LNCaP clone FGC (cell line): Measurements from ENCODE around the gene EVA1A.

Source experiments
- DNase-seq: peaks from one replicate; pipeline ENCODE4 v3.0.0-alpha.2; 2011; ENCODE audit warnings: low read depth
- H3K4me3 ChIP-seq: 2 replicates; pipeline ENCODE4 v1.5.1; 2011; ENCODE audit warnings: mild to moderate bottlenecking, low read depth, low read length, control low read depth
- CTCF ChIP-seq: IDR thresholded peaks from 2 replicates; pipeline ENCODE4 v1.5.1; 2012; ENCODE audit warnings: mild to moderate bottlenecking; ENCODE audit not compliant: control insufficient read depth, insufficient read depth; ENCODE audit errors: extremely low read depth

EVA1A gene

GRCh38 chr2:75592030-75592429 is 31.3 kb upstream of the EVA1A start:
- DNase-seq: peak; percentile 32
- no peak overlapping the region for H3K4me3 ChIP-seq
- TF ChIP-seq CTCF: no peak

GRCh38 chr2:75589391-75590105 is 28.8 kb upstream of the EVA1A start:
- H3K4me3 ChIP-seq: no peak overlapping the region
- DNase-seq: no peak
- no peak for TF ChIP-seq CTCF

- no peak for DNase-seq
- no peak for TF ChIP-seq CTCF
- H3K4me3 ChIP-seq: no peak overlapping the region
Observed at GRCh38 chr2:75587954-75588587, 27.3 kb upstream of the EVA1A start.

GRCh38 chr2:75586971-75587370 is 26.2 kb upstream of the EVA1A start:
- H3K4me3 ChIP-seq: no peak overlapping the region
- DNase-seq: no peak
- TF ChIP-seq CTCF: no peak

- TF ChIP-seq CTCF: no peak
- H3K4me3 ChIP-seq: no peak overlapping the region
- DNase-seq: peak; percentile 4
Observed at GRCh38 chr2:75582840-75583239, 22.1 kb upstream of the EVA1A start.

GRCh38 chr2:75580606-75581005 is 19.9 kb upstream of the EVA1A start:
- DNase-seq: no peak
- no peak overlapping the region for H3K4me3 ChIP-seq
- TF ChIP-seq CTCF: no peak
